GM19193 (cell line): ENCODE measurements around the gene NLRP11.

Experiments used
- POLR2A ChIP-seq: IDR thresholded peaks from 4 replicates; pipeline ENCODE4 v1.6.1; 2011; ENCODE audit not compliant: insufficient read depth, insufficient read length; ENCODE audit errors: extremely low read depth

The NLRP11 gene

DNA sequence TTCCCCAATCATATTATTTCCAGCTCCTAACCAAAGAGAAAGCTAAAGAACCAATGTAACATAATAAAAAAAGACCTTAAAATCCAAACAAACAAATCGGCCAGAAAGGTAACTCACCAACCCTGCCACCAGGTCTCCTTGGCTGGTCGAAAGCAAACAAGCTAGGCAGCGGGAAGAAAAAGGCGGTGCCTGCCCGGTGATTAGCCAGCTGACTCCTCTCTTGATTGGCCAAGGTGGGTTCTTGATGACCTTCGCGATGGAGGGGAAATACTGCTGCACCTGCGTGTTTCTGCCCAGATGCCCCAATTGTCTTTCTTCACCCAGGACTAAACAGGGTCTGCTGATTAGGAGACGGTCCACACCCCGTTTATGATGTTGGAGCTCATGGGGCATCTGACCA lies at the start of gene NLRP11:
TSS of gene NLRP11 (minus strand) at position 154 of the 400 bp plus-strand sequence. CDS start 13,825 bp downstream, outside the sequence.
- TF ChIP-seq POLR2A, result no peak

GRCh38 chr19:55877211-55877610 lies 45.4 kb upstream of the NLRP11 start:
- TF ChIP-seq POLR2A, result no peak

- no peak for TF ChIP-seq POLR2A
These were observed 38.9 kb upstream of the NLRP11 start for GRCh38 chr19:55870736-55871135.

- TF ChIP-seq POLR2A, result no peak
These were observed 35.3 kb upstream of the NLRP11 start for GRCh38 chr19:55867101-55867500.

- TF ChIP-seq POLR2A, result no peak
These were observed 34.7 kb upstream of the NLRP11 start for GRCh38 chr19:55866521-55866920.

DNA sequence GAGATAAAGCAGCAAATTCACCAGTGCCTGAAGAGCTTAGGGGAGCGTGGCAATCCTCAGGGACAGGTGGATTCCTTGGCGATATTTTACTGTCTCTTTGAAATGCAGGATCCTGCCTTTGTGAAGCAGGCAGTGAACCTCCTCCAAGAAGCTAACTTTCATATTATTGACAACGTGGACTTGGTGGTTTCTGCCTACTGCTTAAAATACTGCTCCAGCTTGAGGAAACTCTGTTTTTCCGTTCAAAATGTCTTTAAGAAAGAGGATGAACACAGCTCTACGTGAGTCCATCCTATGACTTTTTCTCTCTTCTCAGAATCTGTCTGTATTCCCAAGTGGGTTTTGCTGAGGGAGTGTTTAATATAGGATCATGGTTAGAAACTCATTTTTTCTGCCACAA lies 27.2 kb upstream of the NLRP11 start:
- TF ChIP-seq POLR2A, result no peak

GRCh38 chr19:55858401-55858800 lies 26.6 kb upstream of the NLRP11 start:
- no peak for TF ChIP-seq POLR2A

DNA sequence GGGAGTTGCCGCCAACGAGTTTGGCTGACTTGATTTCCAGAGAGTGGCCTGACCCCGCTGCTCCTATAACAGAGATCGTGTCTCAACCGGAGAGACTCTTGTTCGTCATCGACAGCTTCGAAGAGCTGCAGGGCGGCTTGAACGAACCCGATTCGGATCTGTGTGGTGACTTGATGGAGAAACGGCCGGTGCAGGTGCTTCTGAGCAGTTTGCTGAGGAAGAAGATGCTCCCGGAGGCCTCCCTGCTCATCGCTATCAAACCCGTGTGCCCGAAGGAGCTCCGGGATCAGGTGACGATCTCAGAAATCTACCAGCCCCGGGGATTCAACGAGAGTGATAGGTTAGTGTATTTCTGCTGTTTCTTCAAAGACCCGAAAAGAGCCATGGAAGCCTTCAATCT lies 26.2 kb upstream of the NLRP11 start:
- TF ChIP-seq POLR2A, result no peak

DNA sequence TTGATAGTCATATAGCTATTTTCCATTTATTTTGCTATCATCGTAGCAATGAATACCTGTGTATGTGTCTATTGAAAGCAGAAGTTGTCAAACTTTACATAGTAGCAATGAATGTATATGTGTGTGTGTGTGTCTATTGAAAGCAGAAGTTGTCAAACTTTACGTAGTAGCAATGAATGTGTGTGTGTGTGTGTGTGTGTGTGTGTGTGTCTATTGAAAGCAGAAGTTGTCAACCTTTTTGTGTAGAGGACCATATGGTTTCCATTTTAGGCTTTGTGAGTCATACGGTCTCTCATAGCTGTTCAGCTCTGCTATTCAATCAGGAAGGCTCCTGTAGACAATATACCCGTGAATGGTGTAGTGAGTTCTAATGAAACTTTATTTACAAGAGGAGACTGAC lies 25.4 kb upstream of the NLRP11 start:
- TF ChIP-seq POLR2A, result no peak

- no peak for TF ChIP-seq POLR2A
These were observed 23.4 kb upstream of the NLRP11 start for GRCh38 chr19:55855160-55855559.

DNA sequence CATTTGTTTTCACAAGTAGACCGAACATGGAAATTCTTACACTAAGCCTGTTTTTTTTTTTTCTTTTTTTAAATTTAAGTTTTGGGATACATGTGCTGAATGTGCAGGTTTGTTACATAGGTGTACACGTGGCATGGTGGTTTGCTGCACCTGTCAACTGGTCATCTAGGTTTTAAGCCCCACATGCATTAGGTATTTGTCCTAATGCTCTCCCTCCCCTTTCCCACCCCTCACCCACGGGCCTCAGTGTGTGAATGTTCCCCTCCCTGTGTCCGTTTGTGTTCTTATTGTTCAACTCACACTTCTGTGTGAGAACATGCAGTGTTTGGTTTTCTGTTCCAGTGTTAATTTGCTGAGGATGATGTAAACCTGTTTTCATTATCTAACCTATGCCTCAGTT lies 7.1 kb upstream of the NLRP11 start:
- no peak for TF ChIP-seq POLR2A

DNA sequence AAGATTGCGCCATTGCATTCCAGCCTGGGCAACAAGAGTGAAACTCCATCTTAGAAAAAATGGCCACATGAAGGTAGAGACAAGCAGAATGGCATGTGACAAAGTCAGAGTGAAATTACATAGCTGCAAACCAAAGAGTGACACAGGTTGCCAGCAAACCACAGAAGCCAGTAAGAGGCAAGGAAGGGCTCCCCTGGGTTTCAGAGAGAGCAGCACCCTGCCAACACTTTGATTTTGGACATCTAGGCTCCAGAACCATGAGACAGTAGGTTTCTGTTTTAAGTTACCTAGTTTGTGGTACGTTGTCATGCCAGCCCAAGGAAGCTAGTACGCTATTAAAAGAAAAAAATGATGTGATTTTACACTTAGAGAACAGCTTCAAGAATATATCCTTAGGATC lies 6.5 kb upstream of the NLRP11 start:
- no peak for TF ChIP-seq POLR2A

DNA sequence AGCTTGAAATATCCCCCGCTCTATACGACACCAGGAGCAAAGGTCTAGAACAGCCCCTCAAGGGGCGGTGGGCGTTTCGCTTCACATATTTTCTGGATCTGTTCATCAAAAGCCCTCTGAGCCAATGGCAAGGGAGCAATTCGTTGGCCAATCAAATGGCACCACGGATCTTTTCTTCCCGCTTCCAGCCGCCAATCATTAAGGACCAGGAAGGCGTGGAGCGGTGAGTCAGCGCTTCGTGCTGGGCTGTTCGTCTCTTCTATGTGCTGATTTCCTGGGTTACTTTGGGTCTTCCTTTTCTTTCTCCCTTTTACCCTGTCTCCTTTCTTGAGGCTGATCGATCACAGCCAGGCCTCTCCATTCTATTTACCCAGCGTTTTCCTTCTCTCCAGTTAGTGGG lies 4.5 kb upstream of the NLRP11 start, which contains the start of gene NLRP4:
TSS of gene NLRP4 (plus strand) at position 201 of the 400 bp plus-strand sequence. CDS start 15,541 bp downstream, outside the sequence.
- no peak for TF ChIP-seq POLR2A

GRCh38 chr19:55832676-55833075 lies 877 bp upstream of the NLRP11 start:
- no peak for TF ChIP-seq POLR2A

DNA sequence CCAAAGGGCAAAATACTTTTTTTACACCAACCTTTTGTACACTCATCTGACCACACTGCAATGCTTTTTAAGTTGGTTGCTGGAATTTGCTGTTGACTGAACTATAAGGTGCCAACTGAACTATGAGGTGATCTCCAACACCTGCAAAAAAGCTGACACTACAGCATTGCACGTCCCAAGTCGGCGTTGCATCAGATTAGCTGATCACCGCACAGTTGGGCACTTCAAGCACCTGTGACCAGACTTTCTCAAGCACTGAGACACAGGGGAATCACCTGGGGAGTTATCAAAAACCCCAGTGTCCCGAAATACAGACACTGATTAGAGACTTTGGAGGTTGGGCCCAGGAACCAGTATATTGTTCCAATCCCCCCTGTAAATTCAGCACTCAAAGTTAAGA lies 1.1 kb downstream of the NLRP11 start:
- no peak for TF ChIP-seq POLR2A

DNA sequence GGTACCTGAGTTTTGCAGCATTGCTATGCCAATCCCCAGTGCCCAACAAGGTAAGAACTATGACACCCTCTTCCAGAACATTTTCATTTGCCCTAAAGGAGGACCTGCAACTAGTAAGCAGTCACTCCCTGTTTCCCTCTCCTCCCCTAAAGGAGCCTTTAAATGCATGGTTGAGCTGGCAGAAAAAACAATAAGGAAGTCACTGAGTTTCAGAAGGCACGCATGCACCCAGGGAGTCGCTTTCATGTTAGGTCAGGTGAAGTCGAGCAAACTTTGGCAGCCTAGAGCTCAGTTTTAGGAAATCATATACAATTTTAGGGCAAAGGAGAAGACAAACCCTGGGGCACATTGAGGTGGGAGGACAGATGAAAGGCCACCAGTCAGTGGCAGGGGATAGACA lies 11.8 kb downstream of the NLRP11 start:
- no peak for TF ChIP-seq POLR2A

DNA sequence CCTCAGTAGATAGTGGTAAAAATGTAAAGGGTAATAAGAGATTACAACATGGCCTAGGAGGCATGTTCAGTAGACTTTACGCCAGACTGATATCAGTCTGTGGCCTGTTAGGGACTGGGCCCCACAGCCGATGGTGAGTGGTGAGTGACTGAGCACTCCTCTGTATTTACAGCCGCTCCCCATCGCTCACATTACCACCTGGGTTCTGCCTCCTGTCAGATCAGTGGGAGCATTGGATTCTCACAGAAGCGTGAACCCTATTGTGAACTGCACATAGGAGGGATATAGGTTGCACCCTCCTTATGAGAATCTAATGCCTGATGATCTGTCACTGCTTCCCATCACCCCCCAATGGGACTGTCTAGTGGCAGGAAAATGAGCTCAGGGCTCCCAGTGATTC lies 17.9 kb downstream of the NLRP11 start:
- no peak for TF ChIP-seq POLR2A
